ENCODE results near the gene ARL4A.

ARL4A gene

DNA sequence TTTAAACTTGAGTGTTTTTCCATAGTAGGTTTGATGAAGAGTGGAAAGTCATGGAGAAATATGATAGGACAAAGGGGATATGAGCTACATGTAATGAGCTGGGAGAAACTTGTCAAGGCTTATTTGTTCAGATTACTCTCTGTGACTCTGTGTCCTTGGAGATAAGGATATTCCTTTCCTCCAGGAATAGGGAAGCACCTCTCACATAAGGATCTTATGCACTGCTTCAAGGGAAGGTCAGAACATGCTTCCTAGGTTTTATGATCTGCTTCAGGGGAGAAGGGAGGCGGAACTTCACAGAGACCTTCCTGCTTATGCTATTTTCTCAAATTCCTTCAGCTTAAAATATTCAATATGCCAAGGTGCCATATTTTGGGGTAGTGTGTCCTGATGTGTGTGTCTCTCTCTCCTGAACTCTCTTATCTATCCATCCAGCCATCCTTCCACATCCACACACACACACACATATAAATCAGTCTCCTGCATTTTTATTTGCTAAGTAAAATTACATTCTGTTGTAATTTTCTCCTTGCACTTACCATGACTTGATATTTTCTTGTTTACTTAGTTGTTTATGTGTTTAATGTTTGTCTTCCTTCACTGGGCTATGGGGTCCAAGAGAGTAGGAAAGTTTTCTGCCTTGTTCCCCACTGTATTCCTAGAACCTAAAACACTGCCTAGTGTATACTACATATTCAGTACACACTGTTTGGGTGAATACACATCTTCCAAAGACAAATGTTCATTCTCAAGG lies 26.4 kb downstream of the ARL4A start:
- Histone ChIP-seq H3K27me3 (replicated peaks; ENCODE audit: control insufficient read depth, insufficient read depth, low read length, poor library complexity, severe bottlenecking) (no peaks in the 10 kb centered on the region), H3K27ac (ENCODE audit: insufficient read depth, low read length, poor library complexity, severe bottlenecking) (no peak overlapping the region), H3K4me3 (ENCODE audit: insufficient read depth, low read depth, low read length, poor library complexity, severe bottlenecking) (no peak overlapping the region), H3K4me1 (ENCODE audit: control insufficient read depth, insufficient read depth, low read length, poor library complexity, severe bottlenecking) (peaks cover 6% of the 10 kb centered on the region), H3K36me3 (ENCODE audit: control insufficient read depth, insufficient read depth, low read length) (no peaks in the 10 kb centered on the region), H3K9me3 (ENCODE audit: control insufficient read depth, low read length) (no peaks in the 10 kb centered on the region)
- no peak for DNase-seq

DNA sequence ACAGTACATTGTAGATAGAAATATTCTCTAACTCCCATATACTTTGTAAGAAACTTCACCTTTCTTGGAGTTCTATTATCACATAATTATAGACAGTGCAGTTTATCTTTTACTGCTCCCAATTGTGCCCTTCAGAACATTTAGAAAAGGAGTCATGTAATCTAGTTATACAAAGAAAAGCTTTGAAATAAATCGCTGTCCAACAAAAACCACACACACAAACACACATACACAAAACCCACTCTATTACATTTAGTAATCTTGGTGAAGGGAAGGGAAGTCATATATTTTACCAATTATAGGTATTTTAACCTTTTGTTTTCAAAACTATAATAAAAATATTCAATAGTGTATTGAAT lies 26.9 kb downstream of the ARL4A start:
- Histone ChIP-seq H3K4me3 (ENCODE audit: insufficient read depth, low read depth, low read length, poor library complexity, severe bottlenecking) (no peak overlapping the region), H3K4me1 (ENCODE audit: control insufficient read depth, insufficient read depth, low read length, poor library complexity, severe bottlenecking) (peaks cover 6% of the 10 kb centered on the region), H3K27ac (ENCODE audit: insufficient read depth, low read length, poor library complexity, severe bottlenecking) (no peak overlapping the region)

GRCh38 chr7:12715372-12716133 lies 28.1 kb downstream of the ARL4A start:
- H3K27me3 ChIP-seq (replicated peaks; ENCODE audit: control insufficient read depth, insufficient read depth, low read length, poor library complexity, severe bottlenecking) = no peaks in the 10 kb centered on the region
- no peaks in the 10 kb centered on the region for H3K36me3 ChIP-seq (ENCODE audit: control insufficient read depth, insufficient read depth, low read length)
- peak overlapping the region; percentile 6 for H3K4me3 ChIP-seq (ENCODE audit: insufficient read depth, low read depth, low read length, poor library complexity, severe bottlenecking)
- H3K9me3 ChIP-seq (ENCODE audit: control insufficient read depth, low read length) = no peaks in the 10 kb centered on the region
- no peak for DNase-seq
- H3K27ac ChIP-seq (ENCODE audit: insufficient read depth, low read length, poor library complexity, severe bottlenecking) = no peak overlapping the region
- peaks cover 9% of the 10 kb centered on the region for H3K4me1 ChIP-seq (ENCODE audit: control insufficient read depth, insufficient read depth, low read length, poor library complexity, severe bottlenecking)

More for the DNA sequence above, 26.9 kb downstream of the ARL4A start:
- Histone ChIP-seq H3K36me3 (ENCODE audit: control insufficient read depth, insufficient read depth, low read length) (no peaks in the 10 kb centered on the region), H3K27me3 (replicated peaks; ENCODE audit: control insufficient read depth, insufficient read depth, low read length, poor library complexity, severe bottlenecking) (no peaks in the 10 kb centered on the region), H3K9me3 (ENCODE audit: control insufficient read depth, low read length) (no peaks in the 10 kb centered on the region)
- no peak for DNase-seq

DNA sequence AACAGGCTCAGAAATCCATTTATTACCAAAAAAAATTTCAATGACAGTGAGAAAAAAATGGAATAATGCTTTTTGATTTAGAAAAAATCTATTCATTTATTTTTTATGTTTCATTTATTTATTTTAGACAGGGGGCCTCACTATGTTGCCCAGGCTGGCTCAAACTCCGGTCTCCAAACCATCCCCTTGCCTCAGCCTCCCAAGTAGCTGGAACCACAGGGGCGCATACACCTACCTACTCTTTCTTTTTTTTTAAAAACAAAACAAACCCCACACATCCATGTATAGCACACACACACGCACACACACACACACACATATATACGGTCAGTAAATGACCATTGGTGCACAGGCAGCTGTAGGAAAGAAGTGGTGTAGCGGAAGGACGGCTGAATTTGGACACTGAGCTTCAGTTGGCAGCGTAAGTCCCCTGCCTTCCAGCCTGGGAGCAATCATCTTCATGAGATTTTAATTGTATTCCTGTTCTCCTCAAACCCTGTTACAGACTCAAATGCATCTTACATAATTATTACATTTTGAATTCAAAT lies 28.8 kb downstream of the ARL4A start:
- no peak for DNase-seq
- Histone ChIP-seq H3K9me3 (ENCODE audit: control insufficient read depth, low read length) (no peaks in the 10 kb centered on the region), H3K27me3 (replicated peaks; ENCODE audit: control insufficient read depth, insufficient read depth, low read length, poor library complexity, severe bottlenecking) (no peaks in the 10 kb centered on the region), H3K4me1 (ENCODE audit: control insufficient read depth, insufficient read depth, low read length, poor library complexity, severe bottlenecking) (peaks cover 9% of the 10 kb centered on the region), H3K36me3 (ENCODE audit: control insufficient read depth, insufficient read depth, low read length) (no peaks in the 10 kb centered on the region), H3K4me3 (ENCODE audit: insufficient read depth, low read depth, low read length, poor library complexity, severe bottlenecking) (peak overlapping the region; percentile 6), H3K27ac (ENCODE audit: insufficient read depth, low read length, poor library complexity, severe bottlenecking) (no peak overlapping the region)

DNA sequence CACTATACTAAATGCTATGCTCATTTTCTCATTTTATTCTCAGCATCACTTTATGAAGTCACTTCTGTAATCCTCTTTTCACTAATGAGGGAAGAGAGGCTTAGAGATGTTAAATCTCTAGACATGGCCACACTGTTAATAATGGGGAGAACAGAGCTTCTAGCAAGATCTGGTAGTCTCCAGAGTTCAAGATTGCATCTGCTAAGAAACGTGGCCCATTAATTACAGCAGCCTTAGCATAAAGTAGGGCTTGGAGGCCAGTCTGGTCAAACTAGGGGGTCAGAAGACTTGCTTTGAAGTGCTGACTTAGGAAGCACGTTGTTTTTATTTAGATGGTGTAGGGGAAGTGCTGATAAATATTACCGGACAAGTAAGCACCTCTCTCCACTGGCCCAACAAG lies 29.3 kb downstream of the ARL4A start:
- Histone ChIP-seq H3K36me3 (ENCODE audit: control insufficient read depth, insufficient read depth, low read length) (no peaks in the 10 kb centered on the region), H3K4me1 (ENCODE audit: control insufficient read depth, insufficient read depth, low read length, poor library complexity, severe bottlenecking) (peaks cover 9% of the 10 kb centered on the region), H3K27ac (ENCODE audit: insufficient read depth, low read length, poor library complexity, severe bottlenecking) (no peak overlapping the region), H3K9me3 (ENCODE audit: control insufficient read depth, low read length) (no peaks in the 10 kb centered on the region), H3K4me3 (ENCODE audit: insufficient read depth, low read depth, low read length, poor library complexity, severe bottlenecking) (no peak overlapping the region), H3K27me3 (replicated peaks; ENCODE audit: control insufficient read depth, insufficient read depth, low read length, poor library complexity, severe bottlenecking) (no peaks in the 10 kb centered on the region)
- no peak for DNase-seq

- Histone ChIP-seq H3K27me3 (replicated peaks; ENCODE audit: control insufficient read depth, insufficient read depth, low read length, poor library complexity, severe bottlenecking) (no peaks in the 10 kb centered on the region), H3K4me1 (ENCODE audit: control insufficient read depth, insufficient read depth, low read length, poor library complexity, severe bottlenecking) (peaks cover 9% of the 10 kb centered on the region), H3K4me3 (ENCODE audit: insufficient read depth, low read depth, low read length, poor library complexity, severe bottlenecking) (no peak overlapping the region), H3K36me3 (ENCODE audit: control insufficient read depth, insufficient read depth, low read length) (no peaks in the 10 kb centered on the region), H3K9me3 (ENCODE audit: control insufficient read depth, low read length) (no peaks in the 10 kb centered on the region), H3K27ac (ENCODE audit: insufficient read depth, low read length, poor library complexity, severe bottlenecking) (no peak overlapping the region)
- no peak for DNase-seq
Observed at GRCh38 chr7:12719141-12719919, 31.9 kb downstream of the ARL4A start.

- Histone ChIP-seq H3K9me3 (ENCODE audit: control insufficient read depth, low read length) (no peaks in the 10 kb centered on the region), H3K36me3 (ENCODE audit: control insufficient read depth, insufficient read depth, low read length) (no peaks in the 10 kb centered on the region), H3K27me3 (replicated peaks; ENCODE audit: control insufficient read depth, insufficient read depth, low read length, poor library complexity, severe bottlenecking) (no peaks in the 10 kb centered on the region), H3K27ac (ENCODE audit: insufficient read depth, low read length, poor library complexity, severe bottlenecking) (no peak overlapping the region), H3K4me3 (ENCODE audit: insufficient read depth, low read depth, low read length, poor library complexity, severe bottlenecking) (no peak overlapping the region), H3K4me1 (ENCODE audit: control insufficient read depth, insufficient read depth, low read length, poor library complexity, severe bottlenecking) (peaks cover 9% of the 10 kb centered on the region)
- no peak for DNase-seq
Observed at GRCh38 chr7:12719981-12720865, 32.8 kb downstream of the ARL4A start.

DNA sequence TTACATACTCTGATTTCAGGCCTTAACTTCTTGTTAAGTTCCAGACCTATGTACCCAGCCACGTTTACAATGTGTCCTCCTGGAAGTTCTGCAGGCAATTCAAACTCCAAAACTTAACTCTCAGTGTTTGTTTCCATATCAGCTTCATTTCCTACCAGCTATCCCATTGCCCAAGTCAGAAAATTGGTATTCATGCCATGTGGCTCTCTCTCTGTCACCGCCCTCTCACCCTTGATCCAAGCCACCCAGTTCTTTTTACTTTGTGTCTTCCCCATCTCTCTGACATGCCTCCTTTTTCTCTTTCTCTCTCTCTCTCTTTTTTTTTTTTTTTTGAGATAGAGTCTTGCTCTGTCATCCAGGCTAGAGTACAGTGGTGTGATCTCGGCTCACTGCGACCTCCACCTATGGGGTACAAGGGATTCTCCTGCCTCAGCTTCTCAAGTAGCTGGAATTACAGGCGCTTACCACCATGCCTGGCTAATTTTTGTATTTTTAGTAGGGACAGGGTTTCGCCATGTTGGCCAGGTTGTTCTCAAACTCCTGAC lies 33.9 kb downstream of the ARL4A start:
- Histone ChIP-seq H3K27ac (ENCODE audit: insufficient read depth, low read length, poor library complexity, severe bottlenecking) (no peak overlapping the region), H3K27me3 (replicated peaks; ENCODE audit: control insufficient read depth, insufficient read depth, low read length, poor library complexity, severe bottlenecking) (no peaks in the 10 kb centered on the region), H3K4me1 (ENCODE audit: control insufficient read depth, insufficient read depth, low read length, poor library complexity, severe bottlenecking) (peaks cover 4% of the 10 kb centered on the region), H3K4me3 (ENCODE audit: insufficient read depth, low read depth, low read length, poor library complexity, severe bottlenecking) (no peak overlapping the region), H3K9me3 (ENCODE audit: control insufficient read depth, low read length) (no peaks in the 10 kb centered on the region), H3K36me3 (ENCODE audit: control insufficient read depth, insufficient read depth, low read length) (no peaks in the 10 kb centered on the region)
- no peak for DNase-seq

- DNase-seq = no peak
- Histone ChIP-seq H3K27me3 (replicated peaks; ENCODE audit: control insufficient read depth, insufficient read depth, low read length, poor library complexity, severe bottlenecking) (no peaks in the 10 kb centered on the region), H3K27ac (ENCODE audit: insufficient read depth, low read length, poor library complexity, severe bottlenecking) (no peak overlapping the region), H3K36me3 (ENCODE audit: control insufficient read depth, insufficient read depth, low read length) (no peaks in the 10 kb centered on the region), H3K9me3 (ENCODE audit: control insufficient read depth, low read length) (no peaks in the 10 kb centered on the region), H3K4me1 (ENCODE audit: control insufficient read depth, insufficient read depth, low read length, poor library complexity, severe bottlenecking) (peaks cover 4% of the 10 kb centered on the region), H3K4me3 (ENCODE audit: insufficient read depth, low read depth, low read length, poor library complexity, severe bottlenecking) (no peak overlapping the region)
Observed at GRCh38 chr7:12722136-12722535, 34.7 kb downstream of the ARL4A start.
